ENCODE results near the gene PDE8A.
"Not testable (repeated sequence)": the region's sequence is repeated elsewhere in the genome, so short reads cannot be mapped to it uniquely, and the experiment has no call there.

Gene PDE8A

GRCh38 chr15:85007741-85008397 is 26.2 kb downstream of the PDE8A start:
- H3K4me3 ChIP-seq (ENCODE audit: low read length), result no peak overlapping the region

GRCh38 chr15:85008474-85009260 is 27.0 kb downstream of the PDE8A start:
- DNase-seq (ENCODE audit: low read depth), result no peak
- TF ChIP-seq, protein P1, sequence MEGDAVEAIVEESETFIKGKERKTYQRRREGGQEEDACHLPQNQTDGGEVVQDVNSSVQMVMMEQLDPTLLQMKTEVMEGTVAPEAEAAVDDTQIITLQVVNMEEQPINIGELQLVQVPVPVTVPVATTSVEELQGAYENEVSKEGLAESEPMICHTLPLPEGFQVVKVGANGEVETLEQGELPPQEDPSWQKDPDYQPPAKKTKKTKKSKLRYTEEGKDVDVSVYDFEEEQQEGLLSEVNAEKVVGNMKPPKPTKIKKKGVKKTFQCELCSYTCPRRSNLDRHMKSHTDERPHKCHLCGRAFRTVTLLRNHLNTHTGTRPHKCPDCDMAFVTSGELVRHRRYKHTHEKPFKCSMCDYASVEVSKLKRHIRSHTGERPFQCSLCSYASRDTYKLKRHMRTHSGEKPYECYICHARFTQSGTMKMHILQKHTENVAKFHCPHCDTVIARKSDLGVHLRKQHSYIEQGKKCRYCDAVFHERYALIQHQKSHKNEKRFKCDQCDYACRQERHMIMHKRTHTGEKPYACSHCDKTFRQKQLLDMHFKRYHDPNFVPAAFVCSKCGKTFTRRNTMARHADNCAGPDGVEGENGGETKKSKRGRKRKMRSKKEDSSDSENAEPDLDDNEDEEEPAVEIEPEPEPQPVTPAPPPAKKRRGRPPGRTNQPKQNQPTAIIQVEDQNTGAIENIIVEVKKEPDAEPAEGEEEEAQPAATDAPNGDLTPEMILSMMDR (conservative IDR thresholded peaks at IDR 0.05; ENCODE audit: low read length), result no peak
- no peak overlapping the region for H3K4me3 ChIP-seq (ENCODE audit: low read length)

More at GRCh38 chr15:85007741-85008397, 26.2 kb downstream of the PDE8A start:
- no peak for DNase-seq (ENCODE audit: low read depth)
- TF ChIP-seq, protein P1 (conservative IDR thresholded peaks at IDR 0.05; ENCODE audit: low read length), result no peak

GRCh38 chr15:85009435-85009834 is 27.8 kb downstream of the PDE8A start:
- DNase-seq (ENCODE audit: low read depth), result no peak
- H3K4me3 ChIP-seq (ENCODE audit: low read length), result no peak overlapping the region
- TF ChIP-seq, protein P1 (conservative IDR thresholded peaks at IDR 0.05; ENCODE audit: low read length), result no peak

DNA sequence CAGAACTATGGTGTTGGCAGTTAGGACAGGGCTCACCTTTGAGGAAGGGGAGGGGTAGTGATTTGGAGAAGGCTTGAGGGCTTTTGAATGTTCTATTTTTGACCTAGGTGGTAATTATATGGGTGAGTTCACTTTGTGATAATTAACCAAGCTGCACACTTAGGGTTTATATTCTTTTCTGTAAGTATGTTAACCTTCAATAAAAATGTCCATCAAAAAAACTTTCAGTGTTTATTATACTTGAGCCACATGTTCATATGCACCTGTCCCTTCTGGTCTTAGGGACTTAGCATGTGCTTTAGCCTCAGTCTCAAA is 28.4 kb downstream of the PDE8A start:
- no peak overlapping the region for H3K4me3 ChIP-seq (ENCODE audit: low read length)
- DNase-seq (ENCODE audit: low read depth), result no peak
- TF ChIP-seq, protein P1 (conservative IDR thresholded peaks at IDR 0.05; ENCODE audit: low read length), result no peak

GRCh38 chr15:85010386-85011159 is 28.9 kb downstream of the PDE8A start:
- no peak overlapping the region for H3K4me3 ChIP-seq (ENCODE audit: low read length)
- no peak for DNase-seq (ENCODE audit: low read depth)
- TF ChIP-seq, protein P1 (conservative IDR thresholded peaks at IDR 0.05; ENCODE audit: low read length), result no peak

- TF ChIP-seq, protein P1 (conservative IDR thresholded peaks at IDR 0.05; ENCODE audit: low read length), result no peak
- no peak for DNase-seq (ENCODE audit: low read depth)
- no peak overlapping the region for H3K4me3 ChIP-seq (ENCODE audit: low read length)
Measured at GRCh38 chr15:85011160-85011571, 29.5 kb downstream of the PDE8A start.

DNA sequence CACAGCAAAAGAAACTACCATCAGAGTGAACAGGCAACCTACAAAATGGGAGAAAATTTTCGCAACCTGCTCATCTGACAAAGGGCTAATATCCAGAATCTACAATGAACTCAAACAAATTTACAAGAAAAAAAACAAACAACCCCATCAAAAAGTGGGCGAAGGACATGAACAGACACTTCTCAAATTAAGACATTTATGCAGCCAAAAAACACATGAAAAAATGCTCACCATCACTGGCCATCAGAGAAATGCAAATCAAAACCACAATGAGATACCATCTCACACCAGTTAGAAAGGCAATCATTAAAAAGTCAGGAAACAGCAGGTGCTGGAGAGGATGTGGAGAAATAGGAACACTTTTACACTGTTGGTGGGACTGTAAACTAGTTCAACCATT is 30.1 kb downstream of the PDE8A start:
- DNase-seq (ENCODE audit: low read depth); H3K4me3 ChIP-seq (ENCODE audit: low read length): not testable (repeated sequence)
